OCI-LY3 (cell line): ENCODE data around the gene GSTA2.
"Not testable (repeated sequence)": the region's sequence is repeated elsewhere in the genome, so short reads cannot be mapped to it uniquely, and the experiment has no call there.

Experiments
- H2AFZ ChIP-seq: fragments of 200-600, 300-600 bp; shearing (Covaris generic); 2 replicates; pipeline ENCODE4 v1.6.0; 2014; ENCODE audit warnings: antibody characterized with exemption, low read depth, low read length
- H3K27ac ChIP-seq: fragments of 200-600, 300-600 bp; sonication (generic); 2 replicates; pipeline ENCODE4 v1.5.1; 2014; ENCODE audit warnings: mild to moderate bottlenecking, low read length, moderate library complexity, mixed read lengths
- H3K27me3 ChIP-seq: fragments of 200-600, 300-600 bp; sonication (generic); 2 replicates; pipeline ENCODE4 v1.6.1; 2014; ENCODE audit warnings: low read depth, low read length, mixed read lengths
- H3K36me3 ChIP-seq: fragments of 200-600, 300-600 bp; sonication (generic); replicated peaks from 2 replicates; pipeline ENCODE3; 2014; ENCODE audit warnings: low read depth, low read length, mixed read lengths
- H3K4me1 ChIP-seq: fragments of 300-600, 200-600 bp; sonication (generic); 2 replicates; pipeline ENCODE4 v1.6.1; 2014; ENCODE audit warnings: low read length, mixed read lengths
- H3K4me2 ChIP-seq: fragments of 200-600, 300-600 bp; sonication (generic); 2 replicates; pipeline ENCODE4 v1.6.1; 2014; ENCODE audit warnings: low read length, mixed read lengths
- H3K4me3 ChIP-seq: fragments of 300-600, 200-600 bp; sonication (generic); 2 replicates; pipeline ENCODE4 v1.5.1; 2014; ENCODE audit warnings: antibody characterized with exemption, mild to moderate bottlenecking, low read length, moderate library complexity
- H3K79me2 ChIP-seq: fragments of 300-600, 200-600 bp; shearing (Covaris generic); 2 replicates; pipeline ENCODE4 v1.6.1; 2014; ENCODE audit warnings: mild to moderate bottlenecking, low read length, mixed read lengths
- H3K9ac ChIP-seq: fragments of 300-600, 200-600 bp; shearing (Covaris generic); 2 replicates; pipeline ENCODE4 v1.6.0; 2014; ENCODE audit warnings: mild to moderate bottlenecking, low read length, moderate library complexity
- H3K9me3 ChIP-seq: fragments of 200-600, 300-600 bp; shearing (Covaris generic); 2 replicates; pipeline ENCODE4 v1.6.1; 2014; ENCODE audit warnings: low read length, mixed read lengths; ENCODE audit not compliant: insufficient read depth
- H4K20me1 ChIP-seq: fragments of 200-600, 300-600 bp; sonication (generic); 2 replicates; pipeline ENCODE4 v1.6.1; 2016; ENCODE audit warnings: low read length, mixed read lengths; ENCODE audit not compliant: insufficient read depth
- EZH2phosphoT487 ChIP-seq: fragments of 200-600 bp; shearing (Covaris generic); IDR thresholded peaks from 2 replicates; pipeline ENCODE4 v1.6.1; 2018; ENCODE audit warnings: antibody characterized with exemption, mixed run types, low read depth
- TF ChIP-seq, protein P1 (sequence below): fragments of 200-600, 300-600 bp; sonication (generic); IDR thresholded peaks from 2 replicates; pipeline ENCODE4 v1.5.1; 2014; ENCODE audit warnings: antibody characterized with exemption, low read length, low read depth

Gene GSTA2

DNA sequence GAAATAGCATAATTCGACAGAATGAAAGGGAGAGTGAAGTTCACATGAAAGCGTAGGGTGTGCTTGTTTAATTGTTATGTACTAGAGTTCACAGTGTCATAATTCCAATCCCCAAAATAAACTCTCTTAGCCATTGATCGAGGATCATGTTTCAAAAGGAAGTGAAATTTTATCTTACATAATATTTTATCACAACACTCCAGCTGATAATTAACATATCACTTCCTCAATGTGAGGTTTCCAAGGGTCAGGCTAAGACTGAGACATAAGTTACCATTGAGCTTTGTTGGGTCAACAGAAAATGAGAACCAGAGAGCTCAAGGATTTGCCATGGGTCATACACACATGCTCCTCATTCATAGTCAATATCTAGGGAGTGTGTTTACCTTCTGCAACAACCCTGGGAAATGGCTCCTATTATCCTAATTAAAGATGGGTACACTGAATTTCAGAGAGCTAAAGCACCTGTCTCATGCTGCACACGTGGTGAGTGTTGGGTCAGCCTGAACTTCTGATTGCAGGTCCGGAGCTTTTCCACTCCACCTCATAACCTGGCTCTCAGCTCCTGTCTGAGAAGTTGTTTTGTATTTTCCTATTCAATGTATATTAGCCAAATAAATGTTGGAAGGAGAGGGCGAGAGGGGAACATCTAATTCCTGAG, 3.0 kb downstream of the GSTA2 start:
- no peak overlapping the region for H3K9ac ChIP-seq
- H3K4me1 ChIP-seq: no peaks in the 10 kb centered on the region
- TF ChIP-seq, protein P1, sequence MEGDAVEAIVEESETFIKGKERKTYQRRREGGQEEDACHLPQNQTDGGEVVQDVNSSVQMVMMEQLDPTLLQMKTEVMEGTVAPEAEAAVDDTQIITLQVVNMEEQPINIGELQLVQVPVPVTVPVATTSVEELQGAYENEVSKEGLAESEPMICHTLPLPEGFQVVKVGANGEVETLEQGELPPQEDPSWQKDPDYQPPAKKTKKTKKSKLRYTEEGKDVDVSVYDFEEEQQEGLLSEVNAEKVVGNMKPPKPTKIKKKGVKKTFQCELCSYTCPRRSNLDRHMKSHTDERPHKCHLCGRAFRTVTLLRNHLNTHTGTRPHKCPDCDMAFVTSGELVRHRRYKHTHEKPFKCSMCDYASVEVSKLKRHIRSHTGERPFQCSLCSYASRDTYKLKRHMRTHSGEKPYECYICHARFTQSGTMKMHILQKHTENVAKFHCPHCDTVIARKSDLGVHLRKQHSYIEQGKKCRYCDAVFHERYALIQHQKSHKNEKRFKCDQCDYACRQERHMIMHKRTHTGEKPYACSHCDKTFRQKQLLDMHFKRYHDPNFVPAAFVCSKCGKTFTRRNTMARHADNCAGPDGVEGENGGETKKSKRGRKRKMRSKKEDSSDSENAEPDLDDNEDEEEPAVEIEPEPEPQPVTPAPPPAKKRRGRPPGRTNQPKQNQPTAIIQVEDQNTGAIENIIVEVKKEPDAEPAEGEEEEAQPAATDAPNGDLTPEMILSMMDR: no peak
- TF ChIP-seq EZH2phosphoT487: no peak
- H3K4me3 ChIP-seq: no peak overlapping the region
- H4K20me1 ChIP-seq: no peaks in the 10 kb centered on the region
- no peaks in the 10 kb centered on the region for H3K27me3 ChIP-seq
- no peak overlapping the region for H3K4me2 ChIP-seq
- H3K36me3 ChIP-seq: no peaks in the 10 kb centered on the region
- no peaks in the 10 kb centered on the region for H3K79me2 ChIP-seq
- H3K9me3 ChIP-seq: no peaks in the 10 kb centered on the region
- no peak overlapping the region for H2AFZ ChIP-seq
- no peak overlapping the region for H3K27ac ChIP-seq

DNA sequence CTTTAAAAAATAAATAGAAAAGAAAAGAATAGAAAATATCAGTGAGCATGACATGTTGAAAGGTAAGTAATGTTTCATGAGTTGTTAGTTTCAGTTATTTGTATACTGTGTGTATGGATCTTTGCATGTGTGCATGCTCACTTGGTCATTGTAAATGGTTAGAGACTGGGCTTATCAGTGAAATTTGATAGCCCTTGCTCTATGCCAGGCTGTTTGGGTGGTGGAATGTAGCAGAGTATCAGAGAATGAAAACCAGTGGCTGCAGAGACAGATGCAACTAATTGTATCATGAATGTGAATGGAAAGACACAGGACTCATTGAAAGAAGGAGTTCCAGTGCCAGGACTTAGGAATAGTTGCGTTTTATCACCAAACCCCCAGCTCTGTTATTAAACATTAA, 4.2 kb downstream of the GSTA2 start:
- Histone ChIP-seq H3K9me3 (no peaks in the 10 kb centered on the region), H3K36me3 (no peaks in the 10 kb centered on the region), H3K4me3 (no peak overlapping the region), H3K27ac (no peak overlapping the region), H4K20me1 (no peaks in the 10 kb centered on the region), H2AFZ (no peak overlapping the region), H3K4me2 (no peak overlapping the region), H3K27me3 (no peaks in the 10 kb centered on the region), H3K79me2 (no peaks in the 10 kb centered on the region), H3K9ac (no peak overlapping the region), H3K4me1 (no peaks in the 10 kb centered on the region)
- TF ChIP-seq EZH2phosphoT487: no peak
- TF ChIP-seq, protein P1: no peak

DNA sequence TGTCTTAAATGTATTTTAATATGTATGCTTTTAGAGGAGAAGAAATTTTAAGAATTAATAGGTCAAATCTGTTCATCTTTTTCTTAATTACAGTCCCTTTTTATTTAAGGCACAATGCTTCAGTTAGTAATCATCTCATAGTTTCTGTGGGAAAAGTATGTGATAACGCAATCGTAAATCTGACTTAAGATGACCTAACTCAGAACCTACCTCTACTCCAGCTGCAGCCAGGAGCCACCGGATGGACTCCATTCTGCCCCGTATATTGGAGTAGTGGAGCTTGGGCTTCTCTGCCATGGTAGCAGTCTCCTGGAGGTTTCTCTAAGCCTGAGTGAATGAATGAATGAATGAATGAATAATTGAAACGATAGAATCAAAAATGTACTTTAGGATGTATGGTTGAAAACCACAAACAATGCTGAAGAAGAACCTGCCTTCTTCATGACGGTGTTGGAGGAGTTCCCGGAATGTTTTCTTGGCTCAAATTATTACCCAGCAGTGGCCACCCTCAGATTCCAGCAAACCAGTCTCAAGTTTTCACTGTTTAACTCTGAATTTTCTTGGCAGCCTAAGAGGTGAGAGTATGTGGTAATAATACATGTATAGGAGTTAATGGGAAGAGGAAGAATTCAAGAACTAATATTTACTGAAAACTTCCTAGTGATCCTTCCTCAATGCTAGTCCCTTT, 5.5 kb downstream of the GSTA2 start:
- not testable (repeated sequence) for H4K20me1 ChIP-seq, H3K4me1 ChIP-seq, H3K36me3 ChIP-seq, H3K27me3 ChIP-seq, H3K4me3 ChIP-seq, H3K27ac ChIP-seq, H3K9me3 ChIP-seq, H3K4me2 ChIP-seq, H3K79me2 ChIP-seq, H2AFZ ChIP-seq, H3K9ac ChIP-seq

DNA sequence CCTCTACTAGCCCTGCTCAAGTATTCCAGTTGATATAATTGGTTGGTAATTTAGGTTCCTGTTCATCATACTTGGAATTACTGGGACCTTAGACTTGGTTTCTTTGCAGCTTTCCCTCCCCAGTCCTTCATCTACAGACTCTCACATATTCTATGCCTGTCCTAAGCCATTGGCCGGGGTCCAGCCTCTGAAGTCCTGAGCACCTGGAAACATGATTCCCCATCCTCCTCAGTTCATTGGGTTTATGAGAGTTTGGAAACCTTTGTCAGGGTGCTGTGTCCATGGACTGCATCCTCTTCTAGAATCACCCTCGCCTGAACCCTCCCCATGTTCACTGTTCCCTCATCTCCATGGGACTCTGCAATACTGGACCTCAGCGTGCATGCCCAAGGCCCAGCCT, 8.8 kb downstream of the GSTA2 start:
- no peak overlapping the region for H3K4me2 ChIP-seq
- H3K9me3 ChIP-seq: peaks cover 5% of the 10 kb centered on the region; the same call in 1 of the 2 replicates
- H3K27ac ChIP-seq: no peak overlapping the region
- no peaks in the 10 kb centered on the region for H3K27me3 ChIP-seq
- H4K20me1 ChIP-seq: no peaks in the 10 kb centered on the region
- no peak overlapping the region for H3K9ac ChIP-seq
- H3K79me2 ChIP-seq: no peaks in the 10 kb centered on the region
- no peaks in the 10 kb centered on the region for H3K36me3 ChIP-seq
- TF ChIP-seq, protein P1: no peak
- TF ChIP-seq EZH2phosphoT487: no peak
- no peak overlapping the region for H3K4me3 ChIP-seq
- no peak overlapping the region for H2AFZ ChIP-seq
- no peaks in the 10 kb centered on the region for H3K4me1 ChIP-seq

DNA sequence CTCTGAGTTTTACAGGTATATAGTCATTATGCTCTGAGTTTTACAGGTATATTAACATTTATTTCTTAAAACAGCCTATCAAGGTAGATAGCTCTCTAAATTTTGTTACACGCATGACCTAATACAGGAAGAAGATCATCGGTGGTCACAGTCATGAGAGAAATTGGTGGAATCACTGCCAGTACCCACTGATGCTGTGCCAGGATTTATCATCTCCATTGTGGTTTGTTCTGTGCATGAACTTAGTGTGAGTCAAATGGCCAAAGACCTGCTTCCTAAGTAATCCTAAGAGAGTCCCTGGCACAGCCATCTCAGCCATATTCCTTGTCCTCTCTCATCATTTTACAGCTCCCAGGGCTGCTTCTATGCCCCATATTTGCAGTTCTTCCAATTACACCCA, 10.1 kb downstream of the GSTA2 start:
- H2AFZ ChIP-seq, H3K4me3 ChIP-seq, H3K4me2 ChIP-seq: not testable (repeated sequence)

More for the DNA sequence above, 10.1 kb downstream of the GSTA2 start:
- H3K9ac ChIP-seq, H3K9me3 ChIP-seq, H3K27me3 ChIP-seq, H4K20me1 ChIP-seq, H3K4me1 ChIP-seq, H3K79me2 ChIP-seq, H3K27ac ChIP-seq, H3K36me3 ChIP-seq: not testable (repeated sequence)
